Measurements from ENCODE around the gene ETNK1.

The ETNK1 gene

GRCh38 chr12:22634883-22635282 lies 9.9 kb downstream of the ETNK1 start:
- DNase-seq (ENCODE audit: low spot score) = no peak

- DNase-seq (ENCODE audit: low spot score) = no peak
These were observed 10.8 kb downstream of the ETNK1 start for GRCh38 chr12:22635812-22636211.

- no peak for DNase-seq (ENCODE audit: low spot score)
These were observed 15.9 kb downstream of the ETNK1 start for GRCh38 chr12:22640851-22641250.

GRCh38 chr12:22641353-22642053 lies 16.5 kb downstream of the ETNK1 start:
- DNase-seq (ENCODE audit: low spot score) = no peak

GRCh38 chr12:22648668-22649067 lies 23.7 kb downstream of the ETNK1 start:
- no peak for DNase-seq (ENCODE audit: low spot score)

GRCh38 chr12:22653075-22653474 lies 28.1 kb downstream of the ETNK1 start:
- no peak for DNase-seq (ENCODE audit: low spot score)

GRCh38 chr12:22653791-22654190 lies 28.8 kb downstream of the ETNK1 start:
- DNase-seq (ENCODE audit: low spot score) = no peak

- no peak for DNase-seq (ENCODE audit: low spot score)
These were observed 31.4 kb downstream of the ETNK1 start for GRCh38 chr12:22656376-22656775.

- no peak for DNase-seq (ENCODE audit: low spot score)
These were observed 31.9 kb downstream of the ETNK1 start for GRCh38 chr12:22656831-22657230.

GRCh38 chr12:22657538-22657937 lies 32.6 kb downstream of the ETNK1 start:
- no peak for DNase-seq (ENCODE audit: low spot score)

GRCh38 chr12:22658214-22658613 lies 33.2 kb downstream of the ETNK1 start:
- DNase-seq (ENCODE audit: low spot score) = no peak

GRCh38 chr12:22662356-22662755 lies 37.4 kb downstream of the ETNK1 start:
- no peak for DNase-seq (ENCODE audit: low spot score)

GRCh38 chr12:22665476-22665875 lies 40.5 kb downstream of the ETNK1 start:
- DNase-seq (ENCODE audit: low spot score) = no peak

- no peak for DNase-seq (ENCODE audit: low spot score)
These were observed 42.2 kb downstream of the ETNK1 start for GRCh38 chr12:22667122-22667521.

- DNase-seq (ENCODE audit: low spot score) = no peak
These were observed 43.5 kb downstream of the ETNK1 start for GRCh38 chr12:22668441-22668840.

GRCh38 chr12:22670762-22671161 lies 45.8 kb downstream of the ETNK1 start:
- no peak for DNase-seq (ENCODE audit: low spot score)

- DNase-seq (ENCODE audit: low spot score) = no peak
These were observed 48.0 kb downstream of the ETNK1 start for GRCh38 chr12:22672951-22673350.

GRCh38 chr12:22677781-22678574 lies 53.0 kb downstream of the ETNK1 start:
- DNase-seq (ENCODE audit: low spot score) = no peak

GRCh38 chr12:22682663-22683062 lies 57.7 kb downstream of the ETNK1 start:
- no peak for DNase-seq (ENCODE audit: low spot score)

GRCh38 chr12:22683131-22683530 lies 58.2 kb downstream of the ETNK1 start:
- no peak for DNase-seq (ENCODE audit: low spot score)

- DNase-seq (ENCODE audit: low spot score) = no peak
These were observed 59.5 kb downstream of the ETNK1 start for GRCh38 chr12:22684140-22685118.

- no peak for DNase-seq (ENCODE audit: low spot score)
These were observed 61.2 kb downstream of the ETNK1 start for GRCh38 chr12:22686193-22686592.

All from HuH-7 (cell line).